HepG2 (cell line): ENCODE data around the gene RNASE8. TPM values are rescaled to one million over a fixed set of nuclear protein-coding genes. Genes with fewer than 3 reads are reported as not detected.

Experiments
- GABPA ChIP-seq, 2 experiments: IDR thresholded peaks; 2 replicates each; pipeline ENCODE4 v1.6.1; 2011 to 2016; ENCODE audit warnings: low read depth in 2 of 2, low read length in 1 of 2, missing biosample characterization in 1 of 2, missing genetic modification characterization in 1 of 2
- ZNF263 ChIP-seq: sonication (generic); formaldehyde crosslinking; IDR thresholded peaks from 2 replicates; pipeline ENCODE4 v1.4.0; 2020; ENCODE audit warnings: missing genetic modification reagents
- polyA plus RNA-seq, 8 experiments: library from polyadenylated mRNA; depleted of rRNA in 3 of 8; stranded (reverse) in 7 of 8; unstranded in 1 of 8; fragments of >200 nt; fragmentation: Illumina TruSeq in 4 of 8; extraction: Trizol in 4 of 8; gene quantifications; 2 replicates each; pipeline versions ENCODE4 v1.2.1 to v1.2.3, GENCODE V29; 2011 to 2016; ENCODE audit warnings: low read depth in 4 of 8, missing spikeins in 1 of 8, mixed read lengths in 1 of 8; ENCODE audit not compliant: insufficient read depth in 1 of 8
- total RNA-seq, 5 experiments: library from RNA; depleted of rRNA; stranded (reverse); fragments of >200 nt; fragmentation: Illumina TruSeq; extraction: Trizol; gene quantifications; 2 replicates each; pipeline ENCODE4 v1.2.3, GENCODE V29; 2016; ENCODE audit warnings: low read depth in 1 of 5
- TF ChIP-seq, protein P1 (sequence below): sonication (generic); formaldehyde crosslinking; IDR thresholded peaks from 2 replicates; pipeline ENCODE4 v1.5.0; 2020; ENCODE audit warnings: mild to moderate bottlenecking, missing genetic modification reagents, borderline replicate concordance
- TF ChIP-seq, protein P2 (sequence below), 2 experiments: fragments of 450-650 bp in 1 of 2; sonication (generic) in 1 of 2; formaldehyde crosslinking in 1 of 2; IDR thresholded peaks; 2 replicates each; pipeline versions ENCODE4 v1.6.1 to v1.8.0; 2016 to 2022; ENCODE audit warnings: antibody characterized with exemption in 1 of 2, mild to moderate bottlenecking in 1 of 2, missing genetic modification reagents in 1 of 2
- TF ChIP-seq, protein P3 (sequence below): sonication (generic); formaldehyde crosslinking; IDR thresholded peaks from 2 replicates; pipeline ENCODE4 v1.4.0; 2020; ENCODE audit warnings: low read depth, missing genetic modification reagents

The RNASE8 gene
- total and polyA plus RNA-seq, 2 of the 13 experiments (the other 11 are each of a cell fraction or from before 2014, with no cell fraction given): not detected

DNA sequence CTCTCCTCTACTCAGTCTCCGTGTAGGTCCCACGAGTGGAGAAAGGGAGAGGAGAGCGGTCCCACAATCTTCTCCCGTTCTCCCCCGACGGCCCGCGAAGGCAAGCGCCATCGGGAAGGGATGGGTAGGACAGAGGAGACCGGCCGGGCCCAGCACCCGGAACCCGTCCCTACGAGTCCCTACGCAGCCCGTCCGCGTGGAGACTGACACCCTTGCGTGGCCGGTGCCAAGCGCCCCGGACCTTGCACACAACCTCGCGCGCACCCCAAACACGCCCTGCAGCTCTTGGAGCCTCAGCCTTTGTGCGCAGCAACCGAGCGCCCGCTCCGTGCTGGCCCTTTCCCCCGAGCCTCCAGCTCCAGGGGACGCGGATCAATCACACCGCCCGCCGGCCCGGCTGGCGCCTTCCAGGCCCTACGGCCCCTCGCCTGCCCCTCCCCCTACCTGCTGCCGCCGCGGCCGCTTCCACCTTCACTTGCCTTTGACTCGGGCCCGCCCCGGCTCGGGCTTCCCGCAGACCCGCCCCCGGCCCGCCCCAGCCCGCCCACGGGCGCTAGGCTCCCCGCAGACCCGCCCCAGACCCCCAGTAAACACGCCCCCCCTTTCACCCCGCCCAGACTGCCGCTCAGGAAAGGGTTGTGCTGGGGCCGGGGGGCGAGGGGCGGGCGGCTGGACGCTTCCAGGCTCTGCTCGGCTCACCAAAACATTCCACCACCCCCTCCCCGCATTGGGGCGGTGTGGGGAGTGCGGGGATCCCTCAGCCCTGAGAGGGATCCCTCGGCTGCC, 32.8 kb upstream of the RNASE8 start, which contains the start of gene NDRG2 (continued):
- TF ChIP-seq, protein P1, sequence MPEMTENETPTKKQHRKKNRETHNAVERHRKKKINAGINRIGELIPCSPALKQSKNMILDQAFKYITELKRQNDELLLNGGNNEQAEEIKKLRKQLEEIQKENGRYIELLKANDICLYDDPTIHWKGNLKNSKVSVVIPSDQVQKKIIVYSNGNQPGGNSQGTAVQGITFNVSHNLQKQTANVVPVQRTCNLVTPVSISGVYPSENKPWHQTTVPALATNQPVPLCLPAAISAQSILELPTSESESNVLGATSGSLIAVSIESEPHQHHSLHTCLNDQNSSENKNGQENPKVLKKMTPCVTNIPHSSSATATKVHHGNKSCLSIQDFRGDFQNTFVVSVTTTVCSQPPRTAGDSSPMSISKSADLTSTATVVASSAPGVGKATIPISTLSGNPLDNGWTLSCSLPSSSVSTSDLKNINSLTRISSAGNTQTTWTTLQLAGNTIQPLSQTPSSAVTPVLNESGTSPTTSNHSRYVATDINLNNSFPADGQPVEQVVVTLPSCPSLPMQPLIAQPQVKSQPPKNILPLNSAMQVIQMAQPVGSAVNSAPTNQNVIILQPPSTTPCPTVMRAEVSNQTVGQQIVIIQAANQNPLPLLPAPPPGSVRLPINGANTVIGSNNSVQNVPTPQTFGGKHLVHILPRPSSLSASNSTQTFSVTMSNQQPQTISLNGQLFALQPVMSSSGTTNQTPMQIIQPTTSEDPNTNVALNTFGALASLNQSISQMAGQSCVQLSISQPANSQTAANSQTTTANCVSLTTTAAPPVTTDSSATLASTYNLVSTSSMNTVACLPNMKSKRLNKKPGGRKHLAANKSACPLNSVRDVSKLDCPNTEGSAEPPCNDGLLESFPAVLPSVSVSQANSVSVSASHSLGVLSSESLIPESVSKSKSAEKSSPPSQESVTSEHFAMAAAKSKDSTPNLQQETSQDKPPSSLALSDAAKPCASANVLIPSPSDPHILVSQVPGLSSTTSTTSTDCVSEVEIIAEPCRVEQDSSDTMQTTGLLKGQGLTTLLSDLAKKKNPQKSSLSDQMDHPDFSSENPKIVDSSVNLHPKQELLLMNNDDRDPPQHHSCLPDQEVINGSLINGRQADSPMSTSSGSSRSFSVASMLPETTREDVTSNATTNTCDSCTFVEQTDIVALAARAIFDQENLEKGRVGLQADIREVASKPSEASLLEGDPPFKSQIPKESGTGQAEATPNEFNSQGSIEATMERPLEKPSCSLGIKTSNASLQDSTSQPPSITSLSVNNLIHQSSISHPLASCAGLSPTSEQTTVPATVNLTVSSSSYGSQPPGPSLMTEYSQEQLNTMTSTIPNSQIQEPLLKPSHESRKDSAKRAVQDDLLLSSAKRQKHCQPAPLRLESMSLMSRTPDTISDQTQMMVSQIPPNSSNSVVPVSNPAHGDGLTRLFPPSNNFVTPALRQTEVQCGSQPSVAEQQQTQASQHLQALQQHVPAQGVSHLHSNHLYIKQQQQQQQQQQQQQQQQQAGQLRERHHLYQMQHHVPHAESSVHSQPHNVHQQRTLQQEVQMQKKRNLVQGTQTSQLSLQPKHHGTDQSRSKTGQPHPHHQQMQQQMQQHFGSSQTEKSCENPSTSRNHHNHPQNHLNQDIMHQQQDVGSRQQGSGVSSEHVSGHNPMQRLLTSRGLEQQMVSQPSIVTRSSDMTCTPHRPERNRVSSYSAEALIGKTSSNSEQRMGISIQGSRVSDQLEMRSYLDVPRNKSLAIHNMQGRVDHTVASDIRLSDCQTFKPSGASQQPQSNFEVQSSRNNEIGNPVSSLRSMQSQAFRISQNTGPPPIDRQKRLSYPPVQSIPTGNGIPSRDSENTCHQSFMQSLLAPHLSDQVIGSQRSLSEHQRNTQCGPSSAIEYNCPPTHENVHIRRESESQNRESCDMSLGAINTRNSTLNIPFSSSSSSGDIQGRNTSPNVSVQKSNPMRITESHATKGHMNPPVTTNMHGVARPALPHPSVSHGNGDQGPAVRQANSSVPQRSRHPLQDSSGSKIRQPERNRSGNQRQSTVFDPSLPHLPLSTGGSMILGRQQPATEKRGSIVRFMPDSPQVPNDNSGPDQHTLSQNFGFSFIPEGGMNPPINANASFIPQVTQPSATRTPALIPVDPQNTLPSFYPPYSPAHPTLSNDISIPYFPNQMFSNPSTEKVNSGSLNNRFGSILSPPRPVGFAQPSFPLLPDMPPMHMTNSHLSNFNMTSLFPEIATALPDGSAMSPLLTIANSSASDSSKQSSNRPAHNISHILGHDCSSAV (CRISPR knock-in tag): no peak
- TF ChIP-seq, protein P2, sequence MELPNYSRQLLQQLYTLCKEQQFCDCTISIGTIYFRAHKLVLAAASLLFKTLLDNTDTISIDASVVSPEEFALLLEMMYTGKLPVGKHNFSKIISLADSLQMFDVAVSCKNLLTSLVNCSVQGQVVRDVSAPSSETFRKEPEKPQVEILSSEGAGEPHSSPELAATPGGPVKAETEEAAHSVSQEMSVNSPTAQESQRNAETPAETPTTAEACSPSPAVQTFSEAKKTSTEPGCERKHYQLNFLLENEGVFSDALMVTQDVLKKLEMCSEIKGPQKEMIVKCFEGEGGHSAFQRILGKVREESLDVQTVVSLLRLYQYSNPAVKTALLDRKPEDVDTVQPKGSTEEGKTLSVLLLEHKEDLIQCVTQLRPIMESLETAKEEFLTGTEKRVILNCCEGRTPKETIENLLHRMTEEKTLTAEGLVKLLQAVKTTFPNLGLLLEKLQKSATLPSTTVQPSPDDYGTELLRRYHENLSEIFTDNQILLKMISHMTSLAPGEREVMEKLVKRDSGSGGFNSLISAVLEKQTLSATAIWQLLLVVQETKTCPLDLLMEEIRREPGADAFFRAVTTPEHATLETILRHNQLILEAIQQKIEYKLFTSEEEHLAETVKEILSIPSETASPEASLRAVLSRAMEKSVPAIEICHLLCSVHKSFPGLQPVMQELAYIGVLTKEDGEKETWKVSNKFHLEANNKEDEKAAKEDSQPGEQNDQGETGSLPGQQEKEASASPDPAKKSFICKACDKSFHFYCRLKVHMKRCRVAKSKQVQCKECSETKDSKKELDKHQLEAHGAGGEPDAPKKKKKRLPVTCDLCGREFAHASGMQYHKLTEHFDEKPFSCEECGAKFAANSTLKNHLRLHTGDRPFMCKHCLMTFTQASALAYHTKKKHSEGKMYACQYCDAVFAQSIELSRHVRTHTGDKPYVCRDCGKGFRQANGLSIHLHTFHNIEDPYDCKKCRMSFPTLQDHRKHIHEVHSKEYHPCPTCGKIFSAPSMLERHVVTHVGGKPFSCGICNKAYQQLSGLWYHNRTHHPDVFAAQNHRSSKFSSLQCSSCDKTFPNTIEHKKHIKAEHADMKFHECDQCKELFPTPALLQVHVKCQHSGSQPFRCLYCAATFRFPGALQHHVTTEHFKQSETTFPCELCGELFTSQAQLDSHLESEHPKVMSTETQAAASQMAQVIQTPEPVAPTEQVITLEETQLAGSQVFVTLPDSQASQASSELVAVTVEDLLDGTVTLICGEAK (IDR thresholded peaks at IDR 0.05): no peak
- TF ChIP-seq, protein P2 (CRISPR knock-in tag; IDR thresholded peaks at IDR 0.05): peak; percentile 49; the same call in 1 of the 2 replicates
- TF ChIP-seq GABPA (IDR thresholded peaks at IDR 0.05; ENCODE audit: low read depth, low read length) (no peak), GABPA (CRISPR knock-in tag; IDR thresholded peaks at IDR 0.05; ENCODE audit: low read depth) (no peak), ZNF263 (CRISPR knock-in tag) (0 out of 2 replicates have a peak, but pooled peaks have one; percentile 66)
- TF ChIP-seq, protein P3, sequence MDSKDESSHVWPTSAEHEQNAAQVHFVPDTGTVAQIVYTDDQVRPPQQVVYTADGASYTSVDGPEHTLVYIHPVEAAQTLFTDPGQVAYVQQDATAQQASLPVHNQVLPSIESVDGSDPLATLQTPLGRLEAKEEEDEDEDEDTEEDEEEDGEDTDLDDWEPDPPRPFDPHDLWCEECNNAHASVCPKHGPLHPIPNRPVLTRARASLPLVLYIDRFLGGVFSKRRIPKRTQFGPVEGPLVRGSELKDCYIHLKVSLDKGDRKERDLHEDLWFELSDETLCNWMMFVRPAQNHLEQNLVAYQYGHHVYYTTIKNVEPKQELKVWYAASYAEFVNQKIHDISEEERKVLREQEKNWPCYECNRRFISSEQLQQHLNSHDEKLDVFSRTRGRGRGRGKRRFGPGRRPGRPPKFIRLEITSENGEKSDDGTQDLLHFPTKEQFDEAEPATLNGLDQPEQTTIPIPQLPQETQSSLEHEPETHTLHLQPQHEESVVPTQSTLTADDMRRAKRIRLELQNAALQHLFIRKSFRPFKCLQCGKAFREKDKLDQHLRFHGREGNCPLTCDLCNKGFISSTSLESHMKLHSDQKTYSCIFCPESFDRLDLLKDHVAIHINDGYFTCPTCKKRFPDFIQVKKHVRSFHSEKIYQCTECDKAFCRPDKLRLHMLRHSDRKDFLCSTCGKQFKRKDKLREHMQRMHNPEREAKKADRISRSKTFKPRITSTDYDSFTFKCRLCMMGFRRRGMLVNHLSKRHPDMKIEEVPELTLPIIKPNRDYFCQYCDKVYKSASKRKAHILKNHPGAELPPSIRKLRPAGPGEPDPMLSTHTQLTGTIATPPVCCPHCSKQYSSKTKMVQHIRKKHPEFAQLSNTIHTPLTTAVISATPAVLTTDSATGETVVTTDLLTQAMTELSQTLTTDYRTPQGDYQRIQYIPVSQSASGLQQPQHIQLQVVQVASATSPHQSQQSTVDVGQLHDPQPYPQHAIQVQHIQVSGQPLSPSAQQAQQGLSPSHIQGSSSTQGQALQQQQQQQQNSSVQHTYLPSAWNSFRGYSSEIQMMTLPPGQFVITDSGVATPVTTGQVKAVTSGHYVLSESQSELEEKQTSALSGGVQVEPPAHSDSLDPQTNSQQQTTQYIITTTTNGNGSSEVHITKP: peak; percentile 1; the same call in 1 of the 2 replicates
